Measurements from ENCODE around the gene PTK7. TPM values are rescaled to one million over a fixed set of nuclear protein-coding genes. Genes with fewer than 3 reads are reported as not detected.

PTK7 gene
- total RNA-seq, 4 donors from 2014 or later: 6.8 to 10.8 (median 8.0) TPM

DNA sequence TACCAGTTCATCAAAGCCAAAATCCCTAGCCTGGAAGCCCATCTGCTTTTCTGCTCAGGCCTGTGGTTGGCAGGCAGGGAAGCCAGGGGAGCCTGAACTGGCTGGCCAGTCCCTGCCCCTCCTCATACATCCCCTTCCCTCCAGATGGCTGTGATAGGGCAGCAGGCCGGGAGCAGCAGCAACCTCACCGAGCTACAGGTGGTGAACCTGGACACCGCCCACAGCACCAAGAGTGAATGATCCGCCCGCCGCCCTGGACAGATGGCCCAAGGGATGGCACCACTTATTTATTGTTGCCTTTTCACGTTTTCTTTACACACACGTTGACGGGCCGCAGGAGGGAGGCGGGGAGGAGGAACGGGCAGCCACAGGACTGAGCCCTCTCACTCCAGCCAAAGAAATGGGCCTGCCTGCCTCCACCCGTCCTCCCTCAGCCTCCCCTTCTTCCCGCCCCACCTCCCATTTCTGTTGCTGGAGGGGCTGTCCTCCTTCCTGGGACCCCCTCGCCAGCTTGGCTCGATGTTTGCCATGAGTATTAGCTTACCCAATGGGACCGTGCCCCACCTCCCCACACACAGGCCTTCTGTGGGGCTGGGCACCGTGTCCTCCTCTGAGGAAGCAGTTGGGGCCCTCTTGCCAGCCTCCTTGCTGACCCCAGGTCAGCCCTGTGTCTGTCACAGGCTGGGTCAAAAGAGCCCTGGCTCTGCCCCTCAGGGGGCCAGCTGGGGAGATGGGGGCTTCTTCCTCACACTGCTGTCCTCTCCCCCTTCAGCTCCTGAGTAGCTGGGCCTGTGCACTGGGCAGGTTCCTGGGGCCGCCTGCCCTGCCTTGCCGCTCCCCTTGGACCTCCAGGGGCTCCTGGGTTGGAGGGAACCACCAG lies 103.1 kb downstream of the PTK7 start:
- DNase-seq (ENCODE audit: extremely low spot score): no peak
- H3K9me3 ChIP-seq: no peaks in the 10 kb centered on the region
- intact Hi-C loops (cut with DNase I): loop anchor here (10.0 kb wide), 1 partner anchor 336 kb away; the partner anchor contains the start of genes LRRC73, POLR1C and YIPF3
- no peaks in the 10 kb centered on the region for H3K27me3 ChIP-seq
- TF ChIP-seq EP300 (IDR thresholded peaks at IDR 0.05): no peak
- no peak for TF ChIP-seq POLR2A (IDR thresholded peaks at IDR 0.05; ENCODE audit: low read depth)
- no peak for TF ChIP-seq POLR2AphosphoS5 (IDR thresholded peaks at IDR 0.05)
- TF ChIP-seq, protein P1, sequence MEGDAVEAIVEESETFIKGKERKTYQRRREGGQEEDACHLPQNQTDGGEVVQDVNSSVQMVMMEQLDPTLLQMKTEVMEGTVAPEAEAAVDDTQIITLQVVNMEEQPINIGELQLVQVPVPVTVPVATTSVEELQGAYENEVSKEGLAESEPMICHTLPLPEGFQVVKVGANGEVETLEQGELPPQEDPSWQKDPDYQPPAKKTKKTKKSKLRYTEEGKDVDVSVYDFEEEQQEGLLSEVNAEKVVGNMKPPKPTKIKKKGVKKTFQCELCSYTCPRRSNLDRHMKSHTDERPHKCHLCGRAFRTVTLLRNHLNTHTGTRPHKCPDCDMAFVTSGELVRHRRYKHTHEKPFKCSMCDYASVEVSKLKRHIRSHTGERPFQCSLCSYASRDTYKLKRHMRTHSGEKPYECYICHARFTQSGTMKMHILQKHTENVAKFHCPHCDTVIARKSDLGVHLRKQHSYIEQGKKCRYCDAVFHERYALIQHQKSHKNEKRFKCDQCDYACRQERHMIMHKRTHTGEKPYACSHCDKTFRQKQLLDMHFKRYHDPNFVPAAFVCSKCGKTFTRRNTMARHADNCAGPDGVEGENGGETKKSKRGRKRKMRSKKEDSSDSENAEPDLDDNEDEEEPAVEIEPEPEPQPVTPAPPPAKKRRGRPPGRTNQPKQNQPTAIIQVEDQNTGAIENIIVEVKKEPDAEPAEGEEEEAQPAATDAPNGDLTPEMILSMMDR (IDR thresholded peaks at IDR 0.05): no peak
- 81% methylated on average over 20 of the region's 20 CpGs for WGBS
- H3K36me3 ChIP-seq: peaks cover 44 to 65% (median 54%) of the 10 kb centered on the region in 4 donors
- peaks cover 34 to 68% (median 52%) of the 10 kb centered on the region in 4 donors for H3K4me1 ChIP-seq
- peak overlapping the region; percentile 20 to 85 (median 44) for H3K27ac ChIP-seq (replicated peaks in 1 of 4)
- no peak overlapping the region for H3K4me3 ChIP-seq

DNA sequence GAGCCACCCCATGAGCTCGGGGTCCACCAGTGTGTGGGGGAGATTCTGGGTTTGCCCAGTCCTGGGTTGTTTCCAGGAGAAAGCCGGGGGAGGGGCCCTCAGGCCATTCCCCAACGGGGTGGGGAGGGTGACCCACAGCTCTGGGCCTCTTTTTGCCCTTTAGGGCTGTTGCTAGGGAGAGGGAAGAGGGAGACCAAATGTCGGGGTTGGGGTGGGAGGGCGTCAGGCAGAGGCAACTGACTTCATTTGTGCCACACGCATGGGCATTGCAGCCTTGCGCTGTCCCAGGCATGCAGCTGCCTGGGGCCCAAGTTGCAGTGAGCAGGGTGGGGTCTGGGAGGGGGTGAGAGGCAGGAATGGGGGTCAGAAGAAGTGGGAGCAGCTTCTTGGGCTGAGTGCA lies 103.9 kb downstream of the PTK7 start:
- Histone ChIP-seq H3K27me3 (no peaks in the 10 kb centered on the region), H3K4me3 (no peak overlapping the region), H3K36me3 (peaks cover 44 to 71% (median 62%) of the 10 kb centered on the region in 4 donors), H3K27ac (replicated peaks in 1 of 4) (peak overlapping the region; percentile 20 to 85 (median 44)), H3K9me3 (no peaks in the 10 kb centered on the region), H3K4me1 (peaks cover 30 to 71% (median 49%) of the 10 kb centered on the region in 4 donors)
- DNase-seq (ENCODE audit: extremely low spot score): no peak
- WGBS: 79% methylated on average over 7 of the region's 7 CpGs
- no peak for TF ChIP-seq POLR2A (IDR thresholded peaks at IDR 0.05; ENCODE audit: low read depth)
- TF ChIP-seq POLR2AphosphoS5 (IDR thresholded peaks at IDR 0.05): no peak
- TF ChIP-seq EP300 (IDR thresholded peaks at IDR 0.05): no peak
- TF ChIP-seq, protein P1 (IDR thresholded peaks at IDR 0.05): no peak
- intact Hi-C loops (cut with DNase I): no loop called here

DNA sequence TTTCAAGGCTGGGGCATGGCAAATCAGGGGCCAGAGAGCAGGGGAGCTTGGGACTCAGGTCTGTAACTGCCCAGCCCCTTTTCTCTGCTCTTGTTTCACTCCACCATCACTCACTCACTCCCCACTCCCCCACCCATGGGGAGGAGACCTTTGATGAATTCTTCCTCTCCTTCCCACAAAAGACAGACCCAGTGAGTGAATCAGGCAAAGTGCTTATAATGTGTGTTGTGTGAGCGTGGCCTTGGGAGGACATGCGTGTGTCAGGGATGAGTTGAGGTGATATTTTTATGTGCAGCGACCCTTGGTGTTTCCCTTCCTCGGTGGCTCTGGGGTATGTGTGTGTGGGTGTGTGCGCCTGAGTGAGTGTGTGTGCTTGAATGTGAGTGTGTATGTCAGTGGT lies 104.9 kb downstream of the PTK7 start:
- intact Hi-C loops (cut with DNase I): no loop called here
- Histone ChIP-seq H3K27me3 (no peaks in the 10 kb centered on the region), H3K4me1 (peaks cover 21 to 67% (median 40%) of the 10 kb centered on the region in 4 donors), H3K36me3 (peaks cover 44 to 71% (median 62%) of the 10 kb centered on the region in 4 donors), H3K4me3 (no peak overlapping the region), H3K9me3 (no peaks in the 10 kb centered on the region), H3K27ac (replicated peaks in 1 of 4) (peak overlapping the region; percentile 79 to 85 (median 81))
- WGBS: 77% methylated on average over 5 of the region's 5 CpGs
- DNase-seq (ENCODE audit: extremely low spot score): no peak
- no peak for TF ChIP-seq POLR2AphosphoS5 (IDR thresholded peaks at IDR 0.05)
- TF ChIP-seq POLR2A (IDR thresholded peaks at IDR 0.05; ENCODE audit: low read depth): no peak
- TF ChIP-seq EP300 (IDR thresholded peaks at IDR 0.05): no peak
- TF ChIP-seq, protein P1 (IDR thresholded peaks at IDR 0.05): no peak

DNA sequence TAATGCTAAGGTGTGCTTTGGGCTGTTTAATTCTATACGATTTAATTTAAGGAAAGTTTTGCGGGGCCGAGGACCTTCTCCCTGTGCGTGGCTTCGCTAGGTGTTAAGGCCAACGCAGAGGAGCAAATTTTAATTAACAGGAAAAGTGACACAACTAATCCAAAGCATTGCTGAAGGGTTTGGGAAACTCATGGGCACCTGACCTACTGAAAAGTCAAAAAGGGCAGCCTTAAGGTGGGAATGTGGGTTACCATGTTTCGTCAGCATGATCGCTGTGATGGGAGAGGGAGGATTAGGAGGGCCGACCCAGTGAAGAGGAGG lies 105.5 kb downstream of the PTK7 start:
- TF ChIP-seq EP300 (IDR thresholded peaks at IDR 0.05) (no peak), POLR2A (IDR thresholded peaks at IDR 0.05; ENCODE audit: low read depth) (no peak), POLR2AphosphoS5 (IDR thresholded peaks at IDR 0.05) (no peak)
- TF ChIP-seq, protein P1 (IDR thresholded peaks at IDR 0.05): no peak
- Histone ChIP-seq H3K27ac (replicated peaks in 1 of 4) (peak overlapping the region; percentile 79 to 85 (median 81)), H3K4me3 (peak overlapping the region; percentile 69 to 88 (median 81)), H3K9me3 (no peaks in the 10 kb centered on the region), H3K4me1 (peaks cover 17 to 61% (median 34%) of the 10 kb centered on the region in 4 donors), H3K27me3 (no peaks in the 10 kb centered on the region), H3K36me3 (peaks cover 41 to 71% (median 62%) of the 10 kb centered on the region in 4 donors)
- WGBS: 38% methylated on average over 9 of the region's 9 CpGs
- intact Hi-C loops (cut with DNase I): no loop called here
- no peak for DNase-seq (ENCODE audit: extremely low spot score)
